ENCODE data around the gene AKAP14. TPM values are rescaled to one million over a fixed set of nuclear protein-coding genes. Genes with fewer than 3 reads are reported as not detected.
A peak's percentile ranks its signal among the peaks of the same experiment; 100 is the strongest.
"Not testable (repeated sequence)": the region's sequence is repeated elsewhere in the genome, so short reads cannot be mapped to it uniquely, and the experiment has no call there.

The AKAP14 gene
- total RNA-seq = not detected

DNA sequence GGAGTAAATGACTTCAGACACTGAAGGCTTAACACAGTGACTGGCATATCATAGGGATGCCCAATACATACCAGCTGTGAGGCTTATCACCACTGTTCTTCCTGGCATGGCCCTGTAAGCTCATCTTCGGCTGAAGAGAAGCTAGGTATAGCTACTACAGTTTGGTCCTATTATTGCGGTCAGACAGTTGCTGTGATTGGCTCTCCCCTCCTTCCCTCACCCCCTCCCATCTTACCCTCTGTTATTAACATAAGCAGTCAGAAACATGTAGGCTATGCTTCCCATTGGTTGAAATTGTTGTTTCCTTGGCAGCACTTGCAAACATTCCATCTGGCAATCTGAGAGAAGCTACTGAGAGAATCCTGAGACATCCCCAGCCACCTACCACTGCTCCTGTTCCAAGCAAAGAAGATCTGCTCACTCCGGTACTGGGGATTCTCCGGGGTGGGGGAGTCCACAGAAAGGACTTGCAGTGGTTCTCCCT is at the start of gene AKAP14:
Gene AKAP14, plus strand, starts transcription at position 51 of the 484 bp plus-strand sequence. CDS start 7,331 bp downstream, outside the sequence.
- ATAC-seq = no peak

- peak; percentile 98 for ATAC-seq
Observed at GRCh38 chrX:119852382-119853353, 43.0 kb upstream of the AKAP14 start, which contains the start of gene UPF3B. Gene UPF3B, minus strand, starts transcription at chrX:119852963. Its CDS starts 35 bp downstream, at chrX:119852928.

GRCh38 chrX:119853444-119853843 is 42.2 kb upstream of the AKAP14 start:
- ATAC-seq = no peak

- ATAC-seq = peak; percentile 34
Observed at GRCh38 chrX:119870626-119871131, 25.0 kb upstream of the AKAP14 start.

DNA sequence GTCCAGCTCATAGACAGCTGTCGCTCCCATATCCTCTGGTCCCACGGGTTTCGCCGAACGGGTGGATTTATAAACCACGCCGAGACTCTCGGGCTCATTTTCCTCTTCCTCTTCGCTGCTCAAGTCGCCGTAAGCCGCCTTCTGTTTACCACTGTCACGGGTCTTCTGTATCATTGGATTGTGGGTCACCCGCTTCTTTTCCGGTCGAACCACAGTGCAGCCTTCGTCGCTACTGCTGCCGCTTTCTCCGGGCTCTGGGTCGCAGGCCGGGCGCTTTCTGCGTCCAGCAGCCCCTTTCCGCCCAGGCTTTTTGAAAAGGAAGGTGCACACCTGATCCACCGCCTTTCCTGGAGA is 24.5 kb upstream of the AKAP14 start:
- peak; percentile 33 for ATAC-seq

- peak; percentile 97 for ATAC-seq
Observed at GRCh38 chrX:119871599-119872395, 23.9 kb upstream of the AKAP14 start, which contains the start of the genes NDUFA1 and RNF113A. Gene NDUFA1, plus strand, starts transcription at chrX:119871832. Its CDS starts 80 bp downstream, at chrX:119871912. Gene RNF113A, minus strand, starts transcription at chrX:119871733. Its CDS starts 120 bp downstream, at chrX:119871613.

- no peak for ATAC-seq
Observed at GRCh38 chrX:119878740-119879139, 17.0 kb upstream of the AKAP14 start.

DNA sequence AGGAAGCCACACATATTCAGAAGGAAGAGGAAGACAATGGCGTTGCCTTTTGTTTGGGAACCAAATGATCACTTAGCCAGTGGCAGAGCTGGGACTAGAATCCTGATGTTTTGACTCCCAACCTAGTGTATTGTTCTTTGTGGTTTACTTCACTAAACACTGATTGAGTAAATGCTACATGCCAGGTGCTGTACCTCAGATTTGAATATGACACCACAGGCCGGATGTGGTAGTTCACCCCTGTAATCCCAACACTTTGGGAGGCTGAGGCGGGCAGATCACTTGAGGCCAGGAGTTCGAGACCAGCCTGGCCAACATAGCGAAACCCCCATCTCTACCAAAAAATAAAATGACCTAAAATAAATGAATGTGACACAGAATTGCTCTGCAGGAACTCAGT is 15.6 kb upstream of the AKAP14 start:
- ATAC-seq = peak; percentile 37

DNA sequence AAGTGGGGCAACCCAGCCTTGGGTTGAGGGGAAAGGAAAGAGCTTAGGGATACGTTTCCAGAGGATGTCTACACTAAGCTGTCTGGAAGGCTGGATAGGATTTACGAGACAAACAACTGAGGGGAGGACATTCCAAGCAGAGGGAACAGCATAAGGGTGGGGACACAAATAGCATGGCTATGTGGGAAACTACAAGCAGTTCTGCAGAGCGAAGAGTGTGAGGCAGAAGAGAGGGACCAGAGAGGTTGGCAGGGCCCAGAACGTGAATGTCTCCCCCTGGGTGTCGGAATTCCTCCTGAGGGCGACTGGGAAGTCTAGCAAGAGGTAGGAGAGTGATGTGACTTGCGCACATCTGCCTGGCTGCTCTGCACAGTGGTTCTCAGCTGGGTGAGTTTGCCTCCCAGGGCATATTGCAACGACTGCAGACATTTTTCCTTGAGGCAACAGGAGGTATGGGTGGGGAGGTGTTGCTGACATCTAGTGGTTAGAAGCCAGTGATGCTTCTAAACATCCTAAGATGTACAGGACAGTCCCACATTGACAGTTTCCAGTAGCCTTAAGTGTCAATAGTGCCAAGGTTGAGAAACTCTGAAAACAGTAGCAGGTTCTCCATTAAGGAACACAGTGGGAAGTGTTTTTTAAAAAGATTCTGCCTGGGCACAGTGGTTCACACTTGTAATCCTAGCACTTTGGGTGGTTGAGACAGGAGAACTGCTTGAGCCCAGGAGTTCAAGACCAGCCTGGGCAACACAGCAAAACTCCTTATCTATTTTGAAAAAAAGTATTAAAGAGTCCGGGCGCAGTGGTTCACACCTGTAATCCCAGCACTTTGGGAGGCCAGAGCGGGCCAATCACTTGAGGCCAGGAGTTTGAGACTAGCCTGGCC is 14.9 kb upstream of the AKAP14 start:
- ATAC-seq = peak; percentile 85

- ATAC-seq = no peak
Observed at GRCh38 chrX:119885554-119886428, 9.9 kb upstream of the AKAP14 start.

GRCh38 chrX:119887721-119888425 is 7.8 kb upstream of the AKAP14 start:
- peak; percentile 79 for ATAC-seq

DNA sequence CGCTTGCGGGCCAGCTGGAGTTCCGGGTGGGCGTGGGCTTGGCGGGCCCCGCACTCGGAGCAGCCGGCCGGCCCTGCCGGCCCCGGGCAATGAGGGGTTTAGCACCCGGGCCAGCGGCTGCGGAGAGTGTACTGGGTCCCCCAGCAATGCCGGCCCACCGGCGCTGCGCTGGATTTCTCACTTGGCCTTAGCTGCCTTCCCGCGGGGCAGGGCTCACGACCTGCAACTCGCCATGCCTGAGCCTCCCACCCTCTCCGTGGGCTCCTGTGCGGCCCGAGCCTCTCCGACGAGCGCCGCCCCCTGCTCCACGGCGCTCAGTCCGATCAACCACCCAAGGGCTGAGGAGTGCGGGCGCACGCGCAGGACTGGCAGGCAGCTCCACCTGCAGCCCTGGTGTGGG is 5.1 kb upstream of the AKAP14 start:
- not testable (repeated sequence) for ATAC-seq

DNA sequence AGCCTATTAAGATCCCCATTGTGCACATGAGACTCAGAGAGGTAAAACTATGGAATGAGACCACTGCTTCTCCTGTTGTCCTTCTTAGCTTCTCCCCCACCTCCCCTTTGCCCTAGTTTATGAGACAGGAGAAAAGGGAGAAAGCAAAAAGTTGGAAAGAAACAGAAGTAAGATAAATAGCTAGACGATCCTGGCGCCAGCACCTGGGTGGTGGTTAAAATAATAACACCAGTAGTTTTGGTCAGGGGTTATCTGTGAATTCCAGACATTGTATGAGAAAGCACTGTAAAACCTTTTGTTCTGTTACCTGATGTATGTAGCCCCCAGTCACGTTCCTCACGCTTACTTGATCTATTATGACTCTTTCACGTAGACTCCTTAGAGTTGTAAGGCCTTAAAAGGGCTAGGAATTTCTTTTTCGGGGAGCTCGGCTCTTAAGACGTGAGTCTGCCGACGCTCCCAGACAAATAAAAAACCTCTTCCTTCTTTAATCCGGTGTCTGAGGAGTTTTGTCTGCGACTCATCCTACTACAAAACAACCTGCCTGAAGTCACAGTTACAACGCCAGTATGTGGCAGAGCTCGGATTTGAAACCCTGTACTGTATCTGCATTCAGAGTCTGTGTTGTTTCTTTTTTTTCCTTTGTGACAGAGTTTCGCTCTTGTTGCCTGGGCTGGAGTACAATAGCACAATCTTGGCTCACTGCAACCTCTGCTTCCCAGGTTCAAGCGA is 3.6 kb upstream of the AKAP14 start:
- ATAC-seq = not testable (repeated sequence)

- ATAC-seq = peak; percentile 31
Observed at GRCh38 chrX:119899125-119899524, 3.4 kb downstream of the AKAP14 start.

- ATAC-seq = no peak
Observed at GRCh38 chrX:119900976-119901375, 5.3 kb downstream of the AKAP14 start.

DNA sequence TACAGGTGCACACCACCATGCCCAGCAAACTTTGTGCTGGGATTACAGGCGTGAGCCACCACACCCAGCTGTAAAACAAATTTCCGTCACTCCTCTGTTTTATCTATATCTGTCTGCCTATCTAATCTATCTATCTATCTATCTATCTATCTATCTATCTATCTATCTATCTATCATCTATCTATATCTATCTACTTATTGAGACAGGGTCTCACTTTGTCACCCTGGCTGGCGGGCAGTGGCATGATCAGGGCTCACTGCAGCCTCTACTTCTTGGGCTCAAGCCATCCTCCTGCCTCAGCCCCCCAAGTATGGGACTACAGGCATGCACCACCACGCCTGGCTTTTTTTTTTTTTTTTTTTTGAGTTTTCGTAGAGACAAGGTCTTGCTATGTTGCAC is 20.6 kb downstream of the AKAP14 start:
- ATAC-seq = no peak

- ATAC-seq = no peak
Observed at GRCh38 chrX:119917877-119918276, 22.2 kb downstream of the AKAP14 start.

- ATAC-seq = no peak
Observed at GRCh38 chrX:119919835-119920585, 24.3 kb downstream of the AKAP14 start.

Data from esophagus mucosa (tissue), 1 donor.